Sigmoid colon (tissue), 4 donors: ENCODE measurements around the gene TARBP2.

Source experiments
- CTCF ChIP-seq, 4 experiments: fragments of 450-650 bp in 3 of 4; fragments of 200-600 bp in 1 of 4; IDR thresholded peaks; one replicate each; pipeline ENCODE4 v1.5.1; 2016 to 2019; ENCODE audit warnings: antibody characterized with exemption in 4 of 4, mild to moderate bottlenecking in 3 of 4, moderate library complexity in 2 of 4
- EP300 ChIP-seq, 4 donors: sonication (generic); formaldehyde crosslinking; IDR thresholded peaks; one replicate each; pipeline ENCODE4 v1.6.1; 2017; ENCODE audit warnings: antibody characterized with exemption in 4 of 4
- POLR2AphosphoS5 ChIP-seq, 4 donors: sonication (generic); formaldehyde crosslinking; IDR thresholded peaks; one replicate each; pipeline ENCODE4 v1.6.1; 2017; ENCODE audit warnings: antibody characterized with exemption in 4 of 4

- TF ChIP-seq CTCF (IDR thresholded peaks at IDR 0.05) (no peak), EP300 (IDR thresholded peaks at IDR 0.05) (no peak), POLR2AphosphoS5 (IDR thresholded peaks at IDR 0.05) (no peak)
Observed at GRCh38 chr12:53474077-53474476, 27.0 kb upstream of the TARBP2 start.
